Hematopoietic multipotent progenitor cell treated with erythropoietin and hydrocortisone succinate and interleukin-3 and kit ligand, for 6 days (in vitro differentiated cells): ENCODE measurements around the gene CABLES1.
A peak's percentile ranks its signal among the peaks of the same experiment; 100 is the strongest.
"Not testable (repeated sequence)": the region's sequence is repeated elsewhere in the genome, so short reads cannot be mapped to it uniquely, and the experiment has no call there.

Experiments
- DNase-seq: peaks from one replicate; pipeline ENCODE4 v3.0.0-alpha.2; 2015

Gene CABLES1, protein sequence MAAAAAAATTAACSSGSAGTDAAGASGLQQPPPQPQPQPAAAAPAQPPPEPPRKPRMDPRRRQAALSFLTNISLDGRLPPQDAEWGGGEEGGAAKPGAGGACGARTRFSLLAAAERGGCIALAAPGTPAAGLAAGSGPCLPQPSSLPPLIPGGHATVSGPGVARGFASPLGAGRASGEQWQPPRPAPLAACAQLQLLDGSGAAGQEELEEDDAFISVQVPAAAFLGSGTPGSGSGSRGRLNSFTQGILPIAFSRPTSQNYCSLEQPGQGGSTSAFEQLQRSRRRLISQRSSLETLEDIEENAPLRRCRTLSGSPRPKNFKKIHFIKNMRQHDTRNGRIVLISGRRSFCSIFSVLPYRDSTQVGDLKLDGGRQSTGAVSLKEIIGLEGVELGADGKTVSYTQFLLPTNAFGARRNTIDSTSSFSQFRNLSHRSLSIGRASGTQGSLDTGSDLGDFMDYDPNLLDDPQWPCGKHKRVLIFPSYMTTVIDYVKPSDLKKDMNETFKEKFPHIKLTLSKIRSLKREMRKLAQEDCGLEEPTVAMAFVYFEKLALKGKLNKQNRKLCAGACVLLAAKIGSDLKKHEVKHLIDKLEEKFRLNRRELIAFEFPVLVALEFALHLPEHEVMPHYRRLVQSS

DNA sequence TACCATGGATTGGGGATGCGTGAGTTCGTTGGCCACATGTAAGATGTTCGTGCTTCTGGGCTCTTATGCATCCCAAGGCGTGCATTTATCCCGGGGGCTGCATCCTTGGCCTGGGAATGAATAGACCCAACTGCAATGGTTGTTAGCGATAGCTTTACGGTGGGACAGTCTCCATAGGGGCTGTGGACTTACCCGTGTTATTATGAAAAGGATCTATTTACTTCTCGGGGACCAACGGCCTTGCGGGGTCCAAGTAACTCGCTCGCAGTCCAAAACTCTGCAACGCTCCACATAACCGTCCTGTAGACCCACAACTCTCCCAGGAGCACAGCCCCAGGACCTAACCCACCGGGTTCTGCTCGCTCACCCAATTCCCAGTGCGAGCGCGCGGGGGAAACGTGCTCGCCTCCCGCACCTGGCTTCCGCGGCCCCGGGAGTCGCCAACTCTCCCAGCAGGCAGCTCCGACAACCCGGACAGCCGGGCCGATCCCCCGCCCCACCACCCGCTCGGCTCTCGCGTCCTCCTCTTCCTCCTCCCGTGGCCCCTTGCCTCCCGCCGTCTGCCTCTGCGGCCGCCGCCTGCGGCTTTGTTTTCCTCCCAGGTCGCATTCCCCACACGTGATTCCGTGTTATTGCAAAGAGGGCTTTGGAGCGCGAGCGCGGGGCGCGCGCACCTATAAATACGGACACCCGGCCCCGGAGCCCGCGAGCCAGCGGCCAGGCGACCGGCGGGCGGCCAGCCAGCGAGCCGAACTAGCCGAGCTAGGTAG is at the start of gene CABLES1:
Gene CABLES1 (plus strand): TSS at position 706 of the 770 bp plus-strand sequence. CDS start 278 bp downstream, outside the sequence.
- DNase-seq: peak; percentile 69

DNA sequence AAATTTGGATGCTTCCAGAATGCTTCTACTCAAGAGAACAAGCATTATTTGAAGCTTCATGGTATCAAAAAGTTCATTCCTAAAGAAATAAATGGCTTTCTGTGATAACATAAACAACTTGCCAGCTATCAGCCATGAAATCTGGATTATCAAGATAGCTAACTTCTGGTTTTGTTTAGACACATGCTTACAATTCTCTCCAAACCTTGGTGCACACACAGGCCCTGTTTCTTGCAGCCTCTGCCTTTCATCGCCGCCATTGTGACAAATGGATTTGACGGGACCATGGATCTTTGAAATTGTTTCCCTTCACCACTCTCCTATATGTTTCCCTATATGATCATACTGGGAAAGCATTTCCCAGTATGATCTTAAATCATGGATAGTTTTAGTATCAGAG is 47.9 kb upstream of the CABLES1 start:
- DNase-seq: no peak

DNA sequence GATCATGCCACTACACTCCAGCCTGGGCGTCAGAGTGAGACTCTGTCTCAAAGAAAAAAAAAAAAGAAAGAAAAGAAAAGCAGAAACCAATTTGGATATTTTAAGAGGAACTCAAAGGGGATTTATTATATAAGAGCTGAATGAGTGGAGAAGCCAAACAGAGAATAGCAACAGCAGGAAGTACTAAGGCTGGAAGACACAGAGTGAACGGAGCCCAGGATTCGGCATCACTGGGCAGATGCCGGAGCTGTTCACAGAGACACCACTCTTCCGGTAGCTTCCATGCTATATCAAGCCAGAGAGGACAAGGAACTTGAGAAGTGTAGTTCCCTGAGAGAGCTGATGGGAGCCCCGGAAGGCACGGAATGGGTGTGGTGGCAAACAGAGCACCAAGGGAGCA is 47.0 kb upstream of the CABLES1 start:
- no peak for DNase-seq

DNA sequence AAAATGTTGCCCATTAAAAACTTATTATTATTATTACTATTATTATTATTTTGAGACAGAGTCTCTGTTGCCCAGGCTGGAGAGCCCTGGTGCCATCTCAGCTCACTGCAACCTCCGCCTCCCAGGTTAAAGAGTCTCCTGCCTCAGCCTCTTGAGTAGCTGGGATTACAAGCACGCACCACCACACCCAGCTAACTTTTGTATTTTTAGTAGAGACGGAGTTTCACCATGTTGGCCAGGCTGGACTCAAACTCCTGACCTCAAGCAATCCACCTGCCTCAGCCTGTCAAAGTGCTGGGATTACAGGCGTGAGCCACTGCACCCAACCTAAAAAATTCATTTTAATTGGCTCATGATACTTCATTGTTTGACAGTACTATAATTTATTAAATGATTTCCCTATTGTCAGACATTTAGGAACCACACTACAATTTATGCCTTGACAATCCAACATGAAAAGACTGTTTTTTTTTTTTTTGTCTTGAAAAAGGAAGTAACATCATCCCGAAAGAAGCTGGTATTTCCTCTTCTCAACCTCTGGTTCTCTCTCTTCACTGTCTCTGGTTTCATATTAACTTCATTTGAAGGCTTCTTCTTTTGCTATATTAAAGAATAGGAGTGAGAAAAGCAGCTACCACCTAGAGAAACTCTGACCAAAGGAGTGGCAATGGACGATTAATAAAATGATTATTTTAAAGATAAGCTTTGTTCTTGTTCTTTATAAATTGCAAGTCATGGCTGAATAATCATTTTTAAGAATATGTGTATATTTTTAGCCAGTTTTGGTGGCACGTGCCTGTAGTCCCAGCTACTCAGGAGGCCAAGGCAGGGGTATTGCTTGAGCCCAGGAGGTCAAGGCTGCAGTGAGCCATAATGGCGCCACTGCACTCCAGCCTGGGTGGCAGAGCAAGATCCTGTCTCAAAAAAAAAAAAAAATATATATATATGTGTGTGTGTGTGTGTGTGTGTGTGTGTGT is 44.0 kb upstream of the CABLES1 start:
- peak; percentile 32 for DNase-seq

DNA sequence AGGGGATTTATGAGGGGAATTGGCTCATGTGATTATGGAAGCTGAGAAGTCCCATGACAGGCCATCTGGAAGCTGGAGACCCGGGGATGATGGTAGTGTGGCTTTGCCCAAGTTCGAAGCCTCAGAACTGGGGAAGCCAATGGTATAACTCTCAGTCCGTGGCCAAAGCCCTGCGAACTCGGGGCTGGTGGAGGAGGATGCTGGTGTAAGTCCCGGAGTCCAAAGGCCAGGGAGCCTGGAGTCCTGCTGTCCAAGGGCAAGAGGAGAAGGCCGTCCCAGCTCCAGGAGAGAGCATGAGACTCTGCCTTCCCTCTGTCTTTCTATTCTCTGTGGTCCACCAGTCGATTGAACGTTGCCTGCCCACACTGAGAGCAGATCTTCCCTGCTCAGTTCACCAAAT is 43.2 kb upstream of the CABLES1 start:
- DNase-seq: no peak

DNA sequence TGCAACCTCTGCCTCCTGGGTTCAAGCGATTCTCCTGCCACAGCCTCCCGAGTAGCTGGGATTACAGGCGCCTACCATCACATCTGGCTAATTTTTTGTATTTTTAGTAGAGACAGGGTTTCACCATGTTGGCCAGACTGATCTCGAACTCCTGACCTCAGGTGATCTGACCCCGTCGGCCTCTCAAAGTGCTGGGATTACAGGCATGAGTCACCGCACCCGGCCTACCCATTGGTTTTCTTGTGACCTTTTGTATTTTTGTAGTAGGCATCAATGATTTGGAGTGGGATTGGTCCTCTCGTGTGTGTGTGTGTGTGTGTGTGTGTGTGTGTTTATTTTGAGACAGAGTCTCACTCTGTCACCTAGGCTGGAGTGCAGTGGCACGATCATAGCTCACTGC is 42.2 kb upstream of the CABLES1 start:
- not testable (repeated sequence) for DNase-seq

DNA sequence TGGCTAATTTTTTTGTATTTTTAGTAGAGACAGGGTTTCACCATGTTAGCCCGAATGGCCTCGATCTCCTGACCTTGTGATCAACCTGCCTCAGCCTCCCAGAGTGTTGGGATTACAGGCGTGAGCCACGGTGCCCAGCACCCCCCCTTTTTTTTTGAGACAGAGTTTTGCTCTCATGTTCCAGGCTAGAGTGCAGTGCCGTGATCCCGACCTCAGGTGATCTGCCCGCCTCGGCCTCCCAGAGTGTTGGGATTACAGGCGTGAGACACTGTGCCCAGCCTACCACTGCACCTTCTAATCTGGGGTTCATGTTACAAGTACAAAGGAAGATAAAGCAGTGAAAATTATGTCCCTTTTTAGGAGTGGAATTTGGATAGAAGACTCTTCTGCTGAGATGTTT is 41.5 kb upstream of the CABLES1 start:
- no peak for DNase-seq

DNA sequence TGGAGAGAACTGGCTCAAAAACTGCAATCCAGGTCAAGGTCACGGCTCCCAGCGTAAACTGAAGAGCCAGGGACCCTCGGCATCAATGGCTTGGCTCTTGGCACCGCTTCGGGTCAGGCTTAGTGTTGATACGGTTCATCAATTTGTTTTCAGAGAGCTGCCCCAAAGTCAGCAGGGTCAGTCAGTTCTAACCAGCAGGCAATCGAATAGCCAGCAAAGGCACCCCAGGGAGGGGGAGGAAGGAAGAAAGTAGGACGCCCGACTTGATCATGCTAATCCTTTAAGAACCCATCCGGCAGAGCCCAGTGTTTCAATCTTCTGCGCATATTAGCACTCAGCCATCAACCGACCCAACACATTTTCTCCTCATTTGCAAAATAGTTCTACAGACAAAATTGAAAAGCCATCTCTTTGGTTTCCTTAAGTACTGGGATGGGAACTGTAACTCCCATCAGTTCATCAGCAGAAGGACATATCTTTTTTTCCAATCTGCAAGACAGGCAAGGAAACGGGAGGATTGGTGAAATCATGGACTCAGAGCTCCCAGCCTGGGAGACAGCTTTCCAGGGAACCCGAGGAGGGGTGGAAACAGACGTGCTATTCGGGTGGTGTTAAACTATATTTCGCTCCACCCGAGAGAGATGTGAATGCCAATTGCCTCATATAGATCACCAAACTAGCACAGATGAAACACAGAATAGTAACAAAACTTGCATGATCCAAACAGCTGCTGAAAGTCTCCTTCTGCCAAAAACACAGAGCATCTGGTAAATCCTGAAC is 40.7 kb upstream of the CABLES1 start:
- DNase-seq: no peak

DNA sequence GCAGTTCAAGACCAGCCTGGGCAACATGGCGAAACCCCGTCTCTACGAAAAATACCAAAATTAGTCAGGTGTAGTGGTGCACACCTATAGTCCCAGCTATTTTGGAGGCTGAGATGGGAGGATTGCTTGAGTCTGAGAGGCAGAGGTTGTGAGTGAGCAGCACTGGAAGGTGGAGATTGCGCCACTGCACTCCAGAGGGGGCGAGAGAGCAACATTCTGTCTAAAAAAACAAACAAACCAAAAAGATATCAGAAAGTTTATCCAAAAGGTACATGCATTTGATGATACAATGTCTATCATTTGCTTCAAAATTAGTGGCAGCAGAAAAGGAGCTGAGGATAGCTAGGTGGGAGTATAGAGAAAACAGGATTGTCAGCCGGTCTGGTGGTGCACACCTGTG is 39.8 kb upstream of the CABLES1 start:
- DNase-seq: no peak

DNA sequence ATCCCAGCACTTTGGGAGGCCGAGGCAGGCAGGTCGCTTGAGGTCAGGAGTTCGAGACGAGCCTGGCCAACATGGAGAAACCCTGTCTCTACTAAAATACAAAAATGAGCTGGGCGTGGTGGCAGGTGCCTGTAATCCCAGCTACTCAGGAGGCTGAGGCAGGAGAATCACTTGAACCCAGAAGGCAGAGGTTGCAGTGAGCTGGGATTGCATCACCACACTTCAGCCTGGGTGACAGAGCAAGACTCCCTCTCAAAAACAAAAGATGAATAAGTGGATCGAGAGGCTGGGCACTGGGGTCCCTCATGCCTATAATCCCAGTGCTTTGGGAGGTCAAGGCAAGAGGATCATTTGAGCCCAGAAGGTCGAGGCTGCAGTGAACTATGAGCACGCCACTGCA is 38.3 kb upstream of the CABLES1 start:
- not testable (repeated sequence) for DNase-seq

DNA sequence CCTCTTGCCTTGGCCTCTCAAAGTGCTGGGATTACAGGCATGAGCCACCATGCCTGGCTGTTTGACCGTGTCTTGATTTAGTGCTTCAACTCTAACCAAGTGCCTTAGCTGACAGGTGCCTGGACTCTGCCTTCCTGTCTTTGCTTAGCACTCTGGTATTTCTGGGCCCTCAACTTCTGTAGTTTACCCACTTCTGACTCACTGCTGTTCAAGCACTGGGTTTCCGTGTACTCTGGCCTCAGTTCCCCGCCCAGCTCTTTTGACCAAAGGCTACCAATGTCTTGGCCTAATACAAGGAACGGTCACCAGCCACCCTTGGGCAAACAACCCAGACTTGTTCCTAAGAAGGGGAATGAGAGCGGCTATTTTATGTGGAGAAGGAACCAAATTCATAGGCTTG is 35.7 kb upstream of the CABLES1 start:
- no peak for DNase-seq

DNA sequence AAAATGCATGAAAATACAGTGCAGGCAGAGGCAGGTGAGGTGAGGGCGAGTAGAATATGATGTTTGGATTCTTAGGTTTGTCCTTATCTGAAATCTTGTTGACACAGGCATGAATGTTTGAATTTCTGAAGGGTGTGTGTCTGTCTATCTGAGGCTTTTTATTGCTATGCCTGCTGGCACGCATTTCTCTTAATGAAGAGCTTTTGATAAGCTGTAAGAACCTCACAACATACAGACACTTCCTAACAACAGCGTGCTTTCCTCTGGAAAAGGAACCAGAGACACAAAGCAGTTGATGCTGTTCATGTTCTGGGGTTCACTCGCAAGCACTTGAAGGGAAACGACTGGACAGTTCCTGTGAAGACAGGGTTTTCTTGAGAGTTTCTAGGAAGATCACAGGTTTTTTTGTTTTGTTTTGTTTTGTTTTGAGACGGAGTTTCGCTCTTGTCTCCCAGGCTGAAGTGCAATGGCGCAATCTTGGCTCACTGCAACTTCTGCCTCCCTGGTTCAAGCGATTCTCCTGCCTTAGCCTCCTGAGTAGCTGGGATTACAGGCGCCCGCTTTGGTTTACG is 33.3 kb upstream of the CABLES1 start:
- DNase-seq: peak; percentile 30

DNA sequence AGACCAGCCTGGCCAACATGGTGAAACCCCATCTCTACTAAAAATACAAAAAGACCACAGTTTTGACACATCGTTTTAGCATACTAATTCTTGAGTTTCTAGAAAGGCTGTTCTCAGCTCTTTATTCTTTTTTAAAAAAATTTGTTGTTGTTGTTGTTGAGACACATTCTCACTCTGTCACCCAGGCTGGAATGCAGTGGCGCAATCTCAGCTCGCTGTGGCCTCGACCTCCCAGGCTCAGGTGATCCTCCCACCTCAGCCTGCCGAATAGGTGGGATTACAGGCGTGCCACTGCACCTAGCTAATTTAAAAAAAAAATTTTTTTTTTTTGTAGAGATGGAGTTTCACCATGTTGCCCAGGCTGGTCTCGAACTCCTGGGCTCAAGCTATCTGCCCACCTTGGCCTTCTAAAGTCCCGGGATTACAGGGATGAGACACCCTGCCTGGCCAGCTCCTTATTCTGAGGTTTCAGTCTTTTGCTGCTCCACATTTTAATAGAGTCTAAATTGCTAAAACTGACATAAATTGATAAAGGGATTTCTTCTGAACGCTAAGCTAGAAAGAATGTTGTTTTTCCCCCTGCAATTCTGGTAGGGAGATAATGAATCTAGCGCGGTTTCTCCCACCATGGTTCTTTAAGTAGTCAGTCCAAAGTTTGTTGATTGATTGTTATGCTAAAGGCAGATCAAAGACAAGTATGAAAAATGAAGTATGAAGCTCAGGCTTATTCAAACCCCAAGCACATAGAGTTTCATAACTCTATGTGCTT is 32.6 kb upstream of the CABLES1 start:
- no peak for DNase-seq

DNA sequence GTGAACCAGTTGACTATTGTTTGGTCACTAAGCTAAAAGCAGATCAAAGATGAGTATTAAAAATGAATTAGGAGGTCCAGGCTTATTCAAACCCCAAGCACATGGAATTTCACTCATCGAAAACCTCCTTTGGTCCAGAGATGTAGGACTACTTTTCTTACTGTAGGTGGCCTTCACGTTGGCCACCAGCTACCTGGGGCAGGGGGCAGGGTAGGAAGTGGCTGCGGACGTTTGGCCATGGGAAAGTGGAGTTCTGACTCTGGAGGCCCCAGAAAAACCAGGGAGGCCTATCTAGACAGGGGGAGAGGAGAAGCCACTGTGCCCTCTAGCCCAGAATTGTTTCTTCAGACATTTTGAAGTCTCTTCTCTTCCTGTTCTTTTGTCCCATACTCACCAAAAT is 31.8 kb upstream of the CABLES1 start:
- DNase-seq: no peak

DNA sequence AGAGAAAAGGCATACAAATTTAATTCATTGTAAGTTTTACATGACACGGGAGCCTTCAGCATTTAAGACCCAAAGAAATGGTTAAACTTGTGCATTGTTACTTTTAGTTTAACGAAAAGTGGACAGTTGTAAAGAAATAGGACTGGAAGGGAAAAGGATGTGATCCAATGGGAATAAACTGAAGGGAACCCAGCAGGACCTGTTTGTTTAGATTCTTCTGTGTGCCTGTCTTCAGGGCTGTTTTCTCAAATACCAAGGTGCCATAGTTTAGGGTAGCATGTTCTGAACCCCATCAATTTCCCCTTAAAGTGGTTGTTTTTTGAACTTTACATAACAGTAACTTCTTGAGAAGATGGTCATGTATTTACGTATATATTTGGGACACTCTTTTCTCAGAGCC is 30.3 kb upstream of the CABLES1 start:
- no peak for DNase-seq

DNA sequence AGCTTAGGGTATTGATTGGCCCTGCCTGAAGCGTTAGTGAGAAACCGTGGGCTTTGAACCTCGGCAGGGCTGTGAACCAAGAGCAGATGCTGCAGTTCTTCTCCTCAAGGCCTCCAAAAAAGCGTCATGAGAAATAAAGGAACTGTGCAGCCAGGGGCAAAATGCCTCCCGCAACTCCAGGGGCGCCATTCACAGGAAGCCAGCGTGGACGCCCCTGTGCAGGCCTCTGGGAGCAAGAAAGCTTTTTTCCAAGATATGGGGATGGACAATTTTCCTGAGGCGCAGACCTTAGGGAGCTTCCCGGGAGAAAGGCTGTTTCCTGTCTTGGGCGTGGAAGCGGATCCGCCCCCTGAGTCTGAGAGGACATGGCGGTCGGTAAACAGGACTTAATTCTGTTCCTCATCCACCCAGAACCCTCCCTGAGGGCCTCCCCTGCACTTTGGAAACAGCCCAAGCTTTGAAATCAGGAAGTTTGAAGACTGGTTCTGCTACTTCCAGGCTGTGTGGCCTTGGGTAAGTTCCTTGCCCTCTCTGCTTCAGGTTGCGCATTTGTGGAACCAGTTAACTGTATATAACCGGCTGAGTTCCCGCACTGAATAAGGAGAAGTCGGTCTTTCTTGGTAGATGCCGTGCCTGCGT is 29.6 kb upstream of the CABLES1 start:
- DNase-seq: no peak

DNA sequence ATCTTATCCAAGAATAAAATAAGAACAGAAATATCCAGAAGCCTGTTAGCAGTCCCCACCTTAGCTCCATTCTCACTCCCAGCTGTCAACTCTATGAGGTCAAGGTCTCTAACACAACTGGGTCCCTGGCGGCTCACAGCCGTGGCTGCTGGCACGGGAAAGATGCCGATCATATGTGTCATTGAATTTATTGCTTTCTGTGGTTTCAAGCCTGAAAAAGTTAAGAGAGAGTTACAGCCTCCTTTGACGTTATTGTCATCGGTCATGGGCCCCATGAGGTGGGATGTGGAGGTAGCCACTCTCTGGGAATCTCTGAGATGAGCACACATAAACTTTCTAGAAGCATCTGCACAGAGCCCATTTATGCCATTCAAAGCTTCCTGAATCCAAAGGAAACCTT is 28.7 kb upstream of the CABLES1 start:
- DNase-seq: no peak

DNA sequence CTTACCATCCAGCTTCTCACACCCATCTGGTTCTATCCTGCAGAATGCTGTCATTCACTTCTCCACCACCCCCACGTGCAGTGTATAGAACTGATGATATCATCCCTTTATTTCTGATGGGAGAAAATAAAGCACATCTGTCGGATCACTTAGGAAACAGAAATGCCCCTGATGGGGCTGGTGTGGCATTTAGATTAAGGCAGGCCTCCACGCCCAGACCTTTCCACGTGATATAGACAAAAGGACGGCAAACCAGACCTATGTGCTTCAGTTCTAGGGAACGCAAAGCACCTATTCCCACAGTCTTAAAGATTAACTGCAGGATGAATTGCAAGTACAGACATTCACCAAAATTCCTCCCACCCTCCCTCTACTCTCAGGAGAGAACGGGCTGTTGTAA is 27.6 kb upstream of the CABLES1 start:
- no peak for DNase-seq

DNA sequence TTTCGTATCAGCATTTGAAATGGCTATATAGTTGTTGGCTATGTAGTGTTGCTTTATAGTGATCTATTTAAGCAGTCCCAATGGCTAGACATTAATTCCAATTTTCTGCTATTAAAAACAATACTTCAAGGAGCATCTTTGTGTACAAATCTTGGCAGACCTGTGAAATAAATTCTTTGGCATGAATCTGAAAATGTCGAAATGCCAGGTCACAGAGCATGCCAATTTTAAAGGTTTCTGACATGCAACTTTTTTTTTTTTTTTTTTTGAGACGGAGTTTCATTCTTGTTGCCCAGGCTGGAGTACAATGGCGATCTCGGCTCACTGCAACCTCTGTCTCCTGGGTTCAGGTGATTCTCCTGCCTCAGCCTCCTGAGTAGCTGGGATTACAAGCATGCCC is 26.8 kb upstream of the CABLES1 start:
- no peak for DNase-seq

DNA sequence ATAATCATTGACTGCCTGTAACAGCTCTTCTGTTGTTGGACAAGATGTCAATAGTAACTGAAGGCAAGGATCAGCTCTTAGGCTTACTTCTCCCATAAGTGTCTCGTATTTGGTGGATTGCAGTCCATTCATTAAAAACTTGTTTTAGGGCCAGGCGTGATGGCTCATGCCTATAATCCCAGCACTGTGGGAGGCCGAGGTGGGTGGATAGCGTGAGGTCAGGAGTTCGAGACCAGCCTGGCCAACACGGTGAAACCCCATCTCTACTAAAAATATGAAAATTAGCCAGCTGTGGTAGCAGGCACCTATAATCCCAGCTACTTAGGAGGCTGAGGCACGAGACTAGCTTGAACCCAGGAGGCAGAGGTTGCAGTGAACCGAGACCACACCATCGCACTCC is 26.1 kb upstream of the CABLES1 start:
- DNase-seq: not testable (repeated sequence)
